IMR-90 (cell line): ENCODE data around the gene AP1S2. TPM values are rescaled to one million over a fixed set of nuclear protein-coding genes. Genes with fewer than 3 reads are reported as not detected.

Experiments
- ATAC-seq: fragments of 200-7000 bp; cut with Tn5 transposase; 2 replicates; pipeline ENCODE4 v1.9.1; 2020; ENCODE audit warnings: low read depth, mild to moderate bottlenecking, moderate library complexity
- BruUV-seq: library from RNA; stranded (reverse); fragments of 400-500 nt; replicated peaks from 2 replicates; lab custom pipeline; 2021; lab: Mats Ljungman, UMichigan
- CTCF ChIA-PET: fragments of 300-600 bp; formaldehyde crosslinking; extraction: SDS; loops from one replicate; lab custom pipeline; 2021; ENCODE audit warnings: antibody characterized with exemption; lab: Yijun Ruan, JAX
- POLR2A ChIA-PET: fragments of 300-600 bp; sonication (Branson Sonifier 250); formaldehyde crosslinking; loops from one replicate; lab custom pipeline; 2022; ENCODE audit warnings: antibody characterized with exemption; ENCODE audit not compliant: unreplicated experiment; lab: Charles Lee
- DNase-seq: peaks from one replicate; pipeline ENCODE4 v3.0.0; 2013
- H2AFZ ChIP-seq: replicated peaks from 2 replicates; pipeline ENCODE3; 2013; ENCODE audit warnings: low read length, mild to moderate bottlenecking; ENCODE audit not compliant: poor library complexity
- H2AK5ac ChIP-seq: 2 replicates; pipeline ENCODE4 v1.6.1; 2013; ENCODE audit warnings: low read depth, low read length, inconsistent platforms
- H2AK9ac ChIP-seq: replicated peaks from 2 replicates; pipeline ENCODE3; 2013; ENCODE audit warnings: mild to moderate bottlenecking, low read depth, low read length, moderate library complexity; ENCODE audit not compliant: poor library complexity
- H2BK120ac ChIP-seq: 2 replicates; pipeline ENCODE4 v1.6.1; 2013; ENCODE audit warnings: low read depth, low read length, inconsistent platforms
- H2BK15ac ChIP-seq: 3 replicates; pipeline ENCODE4 v1.6.1; 2013; ENCODE audit warnings: low read depth, low read length, inconsistent platforms
- H2BK20ac ChIP-seq: 2 replicates; pipeline ENCODE4 v1.6.1; 2013; ENCODE audit warnings: low read depth, mild to moderate bottlenecking, inconsistent platforms, low read length, moderate library complexity
- H2BK5ac ChIP-seq: 2 replicates; pipeline ENCODE4 v1.6.1; 2013; ENCODE audit warnings: mild to moderate bottlenecking, low read depth, low read length, inconsistent platforms; ENCODE audit not compliant: poor library complexity, severe bottlenecking
- H3K14ac ChIP-seq: replicated peaks from 2 replicates; pipeline ENCODE4 v1.6.1; 2013; ENCODE audit warnings: low read depth, low read length, inconsistent platforms
- H3K18ac ChIP-seq: 2 replicates; pipeline ENCODE4 v1.6.1; 2013; ENCODE audit warnings: low read depth, low read length, control low read depth
- H3K23ac ChIP-seq: 2 replicates; pipeline ENCODE4 v1.6.1; 2013; ENCODE audit warnings: low read depth, low read length, inconsistent platforms
- H3K27ac ChIP-seq: 2 replicates; pipeline ENCODE4 v1.5.1; 2013; ENCODE audit warnings: mild to moderate bottlenecking, control low read depth, low read length; ENCODE audit not compliant: insufficient read depth
- H3K27me3 ChIP-seq: 2 replicates; pipeline ENCODE4 v1.6.1; 2013; ENCODE audit warnings: low read length; ENCODE audit not compliant: control insufficient read depth, insufficient read depth
- H3K36me3 ChIP-seq: 2 replicates; pipeline ENCODE4 v1.6.1; 2013; ENCODE audit warnings: low read length, mixed read lengths; ENCODE audit not compliant: control insufficient read depth, insufficient read depth
- H3K4ac ChIP-seq: 2 replicates; pipeline ENCODE4 v1.6.1; 2013; ENCODE audit warnings: low read depth, low read length, inconsistent platforms
- H3K4me1 ChIP-seq: 2 replicates; pipeline ENCODE4 v1.6.1; 2013; ENCODE audit warnings: low read length, mixed read lengths; ENCODE audit not compliant: control insufficient read depth, insufficient read depth
- H3K4me2 ChIP-seq: 2 replicates; pipeline ENCODE4 v1.6.1; 2013; ENCODE audit warnings: low read depth, mild to moderate bottlenecking, control low read depth, low read length, moderate library complexity
- H3K4me3 ChIP-seq: 2 replicates; pipeline ENCODE4 v1.5.1; 2013; ENCODE audit warnings: low read depth, mild to moderate bottlenecking, control low read depth, low read length, moderate library complexity; ENCODE audit not compliant: insufficient read depth
- H3K56ac ChIP-seq: 2 replicates; pipeline ENCODE4 v1.6.1; 2013; ENCODE audit warnings: low read length, inconsistent platforms; ENCODE audit not compliant: insufficient read depth; ENCODE audit errors: extremely low read depth
- H3K79me1 ChIP-seq, 2 experiments: 2 replicates each; pipeline ENCODE4 v1.6.1; 2013; ENCODE audit warnings: low read length in 2 of 2, inconsistent platforms in 1 of 2, low read depth in 1 of 2
- H3K9ac ChIP-seq: 2 replicates; pipeline ENCODE4 v1.6.1; 2013; ENCODE audit warnings: low read depth, low read length, control low read depth
- H3K9me1 ChIP-seq: 2 replicates; pipeline ENCODE4 v1.6.1; 2013; ENCODE audit warnings: low read length, inconsistent platforms; ENCODE audit not compliant: insufficient read depth
- H3K9me3 ChIP-seq: 2 replicates; pipeline ENCODE4 v1.6.1; 2013; ENCODE audit warnings: low read length; ENCODE audit not compliant: control insufficient read depth, insufficient read depth
- H4K20me1 ChIP-seq: 2 replicates; pipeline ENCODE4 v1.6.1; 2013; ENCODE audit warnings: low read length, inconsistent platforms; ENCODE audit not compliant: insufficient read depth
- H4K5ac ChIP-seq: 2 replicates; pipeline ENCODE4 v1.6.1; 2013; ENCODE audit warnings: mild to moderate bottlenecking, low read depth, low read length, control low read depth
- H4K8ac ChIP-seq, 2 experiments: 2 replicates each; pipeline ENCODE4 v1.6.1; 2013; ENCODE audit warnings: low read depth in 2 of 2, low read length in 2 of 2, control low read depth in 1 of 2, inconsistent platforms in 1 of 2
- H4K91ac ChIP-seq: 2 replicates; pipeline ENCODE4 v1.6.1; 2013; ENCODE audit warnings: low read depth, low read length, inconsistent platforms; ENCODE audit not compliant: insufficient read depth
- BHLHE40 ChIP-seq: fragments of 150-350 bp; IDR thresholded peaks from 2 replicates; pipeline ENCODE4 v1.6.1; 2016; ENCODE audit warnings: mild to moderate bottlenecking, low read depth, low read length
- CEBPB ChIP-seq: IDR thresholded peaks from 2 replicates; pipeline ENCODE4 v1.6.1; 2012; ENCODE audit warnings: low read depth, low read length, improper control_type of control experiment
- MAFK ChIP-seq: IDR thresholded peaks from 2 replicates; pipeline ENCODE4 v1.6.1; 2012; ENCODE audit warnings: low read depth, low read length, improper control_type of control experiment
- NFE2L2 ChIP-seq: fragments of 150-350 bp; IDR thresholded peaks from 2 replicates; pipeline ENCODE4 v1.6.1; 2016; ENCODE audit warnings: low read depth, mild to moderate bottlenecking, low read length
- SMC3 ChIP-seq: fragments of 150-350 bp; IDR thresholded peaks from 2 replicates; pipeline ENCODE4 v1.6.1; 2016; ENCODE audit warnings: low read depth, mild to moderate bottlenecking, antibody characterized with exemption, low read length, moderate library complexity
- WGBS, 2 experiments: methylation state at CpG; one replicate each; pipeline versions ENCODE4 v1.1.5 to v1.1.7; 2013; ENCODE audit warnings: missing lambda C conversion rate in 2 of 2; ENCODE audit not compliant: insufficient read length in 1 of 2; ENCODE audit errors: extremely low coverage in 2 of 2; 5-methylcytosine and 5-hydroxymethylcytosine counted together
- dilution Hi-C: fragments of 300-500 bp; cut with HindIII; formaldehyde crosslinking; loops from one replicate; pipeline ENCODE4 v1.14.3; 2018; ENCODE audit warnings: low sequenced_read_pairs; ENCODE audit not compliant: unreplicated experiment
- in situ Hi-C: fragments of 300-500 bp; cut with MboI; formaldehyde crosslinking; loops from 3 replicates; pipeline ENCODE4 v1.14.3; 2019; ENCODE audit warnings: low sequenced_read_pairs, inconsistent platforms, mixed read lengths
- intact Hi-C: fragments of 100-400 bp; cut with micrococcal nuclease; formaldehyde crosslinking; loops from 2 replicates; pipeline ENCODE4 v1.10.0; 2022
- polyA plus RNA-seq, 3 experiments: library from polyadenylated mRNA; depleted of rRNA; stranded (reverse); fragments of >200 nt; gene quantifications; 2 replicates each; pipeline ENCODE4 v1.2.3, GENCODE V29; 2012; ENCODE audit warnings: low replicate concordance in 1 of 3
- total RNA-seq: library from RNA; depleted of rRNA; stranded (reverse); fragments of >200 nt; gene quantifications from 2 replicates; pipeline ENCODE4 v1.2.3, GENCODE V29; 2012
- TF ChIP-seq, protein P1 (sequence below): fragments of 150-350 bp; IDR thresholded peaks from 2 replicates; pipeline ENCODE4 v1.6.1; 2017; ENCODE audit warnings: mild to moderate bottlenecking, antibody characterized with exemption, low read length, low read depth

Gene AP1S2
- total and polyA plus RNA-seq, 2 of the 4 experiments (the other 2 are of a cell fraction), result 28.3 to 46.5 TPM

DNA sequence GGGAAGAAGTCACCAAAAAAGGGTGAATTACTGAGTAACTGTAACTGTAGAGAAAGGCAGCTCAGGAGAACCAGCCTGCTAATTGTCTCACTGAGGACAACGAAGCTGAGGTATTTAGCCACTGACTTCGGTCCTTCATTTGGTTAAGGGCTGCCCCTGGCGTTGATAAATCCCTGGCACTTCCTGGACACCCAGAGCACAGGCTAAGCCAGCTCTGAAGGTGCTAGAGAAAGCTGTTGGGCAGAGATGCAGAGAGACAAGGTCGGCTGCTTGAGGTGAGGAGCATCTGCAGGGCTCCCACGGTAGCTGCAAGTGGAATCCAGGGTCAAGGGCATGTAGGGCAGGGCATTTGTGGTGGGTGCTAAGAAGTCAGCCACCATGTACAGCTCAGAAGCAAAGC is 33.4 kb upstream of the AP1S2 start:
- no peak for ATAC-seq
- Histone ChIP-seq H2AK9ac (no peak overlapping the region), H3K14ac (no peak overlapping the region), H3K27me3 (peaks cover 4% of the 10 kb centered on the region; the same call in 1 of the 2 replicates), H4K8ac (no peak overlapping the region), H3K4me3 (no peak overlapping the region), H3K18ac (no peak overlapping the region), H3K56ac (no peak overlapping the region), H2BK20ac (no peak overlapping the region), H2AK5ac (no peak overlapping the region), H2BK120ac (no peak overlapping the region), H4K5ac (no peak overlapping the region), H3K9me3 (no peaks in the 10 kb centered on the region), H3K9ac (no peak overlapping the region), H3K27ac (no peak overlapping the region), H3K79me1 (no peaks in the 10 kb centered on the region), H3K4me2 (no peak overlapping the region), H4K91ac (no peak overlapping the region), H3K4me1 (no peaks in the 10 kb centered on the region), H3K36me3 (no peaks in the 10 kb centered on the region), H2AFZ (no peak overlapping the region), H2BK5ac (no peak overlapping the region), H3K4ac (no peak overlapping the region), H2BK15ac (no peak overlapping the region), H3K23ac (no peak overlapping the region), H3K9me1 (no peaks in the 10 kb centered on the region), H4K20me1 (no peaks in the 10 kb centered on the region)
- in situ Hi-C loops (no loop called here), intact Hi-C loops (no loop called here), dilution Hi-C loops (no loop called here)
- TF ChIP-seq, protein P1, sequence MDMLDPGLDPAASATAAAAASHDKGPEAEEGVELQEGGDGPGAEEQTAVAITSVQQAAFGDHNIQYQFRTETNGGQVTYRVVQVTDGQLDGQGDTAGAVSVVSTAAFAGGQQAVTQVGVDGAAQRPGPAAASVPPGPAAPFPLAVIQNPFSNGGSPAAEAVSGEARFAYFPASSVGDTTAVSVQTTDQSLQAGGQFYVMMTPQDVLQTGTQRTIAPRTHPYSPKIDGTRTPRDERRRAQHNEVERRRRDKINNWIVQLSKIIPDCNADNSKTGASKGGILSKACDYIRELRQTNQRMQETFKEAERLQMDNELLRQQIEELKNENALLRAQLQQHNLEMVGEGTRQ, result no peak
- TF ChIP-seq NFE2L2 (no peak), CEBPB (no peak), BHLHE40 (no peak), MAFK (no peak), SMC3 (no peak)
- DNase-seq, result no peak
- POLR2A ChIA-PET, result no interaction called here
- WGBS, 2 experiments, result 40% methylated on average over 1 of the region's 5 CpGs; no CpG with 5 or more reads in 1 of the 2 experiments
- BruUV-seq, result no TSS peak
- CTCF ChIA-PET, result no interaction called here
